Keratinocyte (primary cell): ENCODE measurements around the gene FRMD4B.

Experiments used
- EZH2 ChIP-seq: IDR thresholded peaks from one replicate; pipeline ENCODE4 v1.6.1; 2012; ENCODE audit warnings: inconsistent platforms, mild to moderate bottlenecking, low read length, moderate library complexity
- TF ChIP-seq, protein P1 (sequence below), 3 experiments: IDR thresholded peaks in 1 of 3; conservative IDR thresholded peaks in 1 of 3; optimal IDR thresholded peaks in 1 of 3; 2 replicates in 2 of 3; 3 replicates in 1 of 3; pipeline versions ENCODE3 to v1.5.1; 2011; ENCODE audit warnings: low read length in 3 of 3, mild to moderate bottlenecking in 3 of 3, moderate library complexity in 2 of 3, control low read depth in 1 of 3, inconsistent platforms in 1 of 3; ENCODE audit not compliant: insufficient read depth in 2 of 3; ENCODE audit errors: extremely low read depth in 1 of 3

DNA sequence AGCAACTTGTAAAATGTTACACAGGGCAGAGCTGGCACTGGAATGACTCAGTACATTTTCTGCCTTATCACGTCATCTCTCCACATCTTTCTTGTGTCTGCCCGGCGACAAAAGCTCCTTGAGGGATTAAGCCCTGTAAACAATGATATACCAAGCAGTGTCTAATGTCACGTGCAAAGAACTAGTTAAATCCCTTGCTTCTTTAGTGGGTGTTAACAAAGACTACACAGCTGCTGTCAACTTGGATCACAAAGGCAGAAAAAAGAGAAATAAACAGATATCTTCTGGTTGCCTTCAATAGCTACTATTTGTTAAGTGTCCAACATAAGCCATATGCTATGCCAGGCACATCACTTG is 48.1 kb upstream of the FRMD4B start:
- TF ChIP-seq, protein P1, sequence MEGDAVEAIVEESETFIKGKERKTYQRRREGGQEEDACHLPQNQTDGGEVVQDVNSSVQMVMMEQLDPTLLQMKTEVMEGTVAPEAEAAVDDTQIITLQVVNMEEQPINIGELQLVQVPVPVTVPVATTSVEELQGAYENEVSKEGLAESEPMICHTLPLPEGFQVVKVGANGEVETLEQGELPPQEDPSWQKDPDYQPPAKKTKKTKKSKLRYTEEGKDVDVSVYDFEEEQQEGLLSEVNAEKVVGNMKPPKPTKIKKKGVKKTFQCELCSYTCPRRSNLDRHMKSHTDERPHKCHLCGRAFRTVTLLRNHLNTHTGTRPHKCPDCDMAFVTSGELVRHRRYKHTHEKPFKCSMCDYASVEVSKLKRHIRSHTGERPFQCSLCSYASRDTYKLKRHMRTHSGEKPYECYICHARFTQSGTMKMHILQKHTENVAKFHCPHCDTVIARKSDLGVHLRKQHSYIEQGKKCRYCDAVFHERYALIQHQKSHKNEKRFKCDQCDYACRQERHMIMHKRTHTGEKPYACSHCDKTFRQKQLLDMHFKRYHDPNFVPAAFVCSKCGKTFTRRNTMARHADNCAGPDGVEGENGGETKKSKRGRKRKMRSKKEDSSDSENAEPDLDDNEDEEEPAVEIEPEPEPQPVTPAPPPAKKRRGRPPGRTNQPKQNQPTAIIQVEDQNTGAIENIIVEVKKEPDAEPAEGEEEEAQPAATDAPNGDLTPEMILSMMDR (optimal IDR thresholded peaks at IDR 0.05 in 1 of 3, IDR thresholded peaks at IDR 0.05 in 1 of 3, conservative IDR thresholded peaks at IDR 0.05 in 1 of 3; ENCODE audit: extremely low read depth in 1 of 3, insufficient read depth in 2 of 3, low read length in 3 of 3): no peak
- TF ChIP-seq EZH2: no peak
